ENCODE results near the gene ZBTB12.
A peak's percentile ranks its signal among the peaks of the same experiment; 100 is the strongest.

ZBTB12 gene

GRCh38 chr6:31901953-31902643 lies at the start of gene ZBTB12:
Gene ZBTB12 (minus strand): TSS chr6:31902086. CDS start chr6:31901305, 781 bp downstream.
- H3K27ac ChIP-seq: peak within 1 kb of the TSS; percentile 92
- no peak for TF ChIP-seq CTCF (conservative IDR thresholded peaks at IDR 0.05)

- no peak for TF ChIP-seq CTCF (conservative IDR thresholded peaks at IDR 0.05)
- no peak overlapping the region for H3K27ac ChIP-seq
Observed at GRCh38 chr6:31949926-31950548, 48.2 kb upstream of the ZBTB12 start.

- no peak overlapping the region for H3K27ac ChIP-seq
- no peak for TF ChIP-seq CTCF (conservative IDR thresholded peaks at IDR 0.05)
Observed at GRCh38 chr6:31948753-31949413, 47.0 kb upstream of the ZBTB12 start.

GRCh38 chr6:31948306-31948705 lies 46.4 kb upstream of the ZBTB12 start:
- TF ChIP-seq CTCF (conservative IDR thresholded peaks at IDR 0.05): no peak
- no peak overlapping the region for H3K27ac ChIP-seq

- TF ChIP-seq CTCF (conservative IDR thresholded peaks at IDR 0.05): no peak
- no peak overlapping the region for H3K27ac ChIP-seq
Observed at GRCh38 chr6:31947864-31948263, 46.0 kb upstream of the ZBTB12 start.

- H3K27ac ChIP-seq: no peak overlapping the region
- no peak for TF ChIP-seq CTCF (conservative IDR thresholded peaks at IDR 0.05)
Observed at GRCh38 chr6:31947070-31947675, 45.3 kb upstream of the ZBTB12 start.

GRCh38 chr6:31946370-31946885 lies 44.5 kb upstream of the ZBTB12 start:
- H3K27ac ChIP-seq: no peak overlapping the region
- TF ChIP-seq CTCF (conservative IDR thresholded peaks at IDR 0.05): no peak

All from VCaP (cell line).